Fibroblast of villous mesenchyme (primary cell): Measurements from ENCODE around the gene BAZ1B. TPM values are rescaled to one million over a fixed set of nuclear protein-coding genes. Genes with fewer than 3 reads are reported as not detected.

Experiments
- DNase-seq: peaks from one replicate; pipeline ENCODE4 v3.0.0-alpha.2; 2010; ENCODE audit warnings: low read depth
- H3K4me3 ChIP-seq: 2 replicates; pipeline ENCODE4 v1.5.1; 2011; ENCODE audit warnings: low read depth, mild to moderate bottlenecking, low read length
- CTCF ChIP-seq: IDR thresholded peaks from 2 replicates; pipeline ENCODE4 v1.5.1; 2012; ENCODE audit warnings: low read depth, mild to moderate bottlenecking, low read length; ENCODE audit not compliant: insufficient read depth
- total RNA-seq: library from RNA; depleted of rRNA; stranded (reverse); fragments of >200 nt; gene quantifications from 2 replicates; pipeline ENCODE4 v1.2.3, GENCODE V29; 2012

BAZ1B gene
- total RNA-seq, 1 donor = 64.3 TPM

- peak overlapping the region; percentile 47 for H3K4me3 ChIP-seq
- no peak for TF ChIP-seq CTCF
- DNase-seq = peak; percentile 42
These were observed 43.7 kb upstream of the BAZ1B start for GRCh38 chr7:73565675-73566340.

- DNase-seq = peak; percentile 73
- TF ChIP-seq CTCF = no peak
- no peak overlapping the region for H3K4me3 ChIP-seq
These were observed 38.2 kb upstream of the BAZ1B start for GRCh38 chr7:73560109-73560835.

GRCh38 chr7:73557397-73558257 is 35.5 kb upstream of the BAZ1B start, which contains the start of gene BCL7B:
TSS of gene BCL7B (minus strand) at chr7:73557690. CDS start at chr7:73557578, 112 bp downstream.
- DNase-seq = peak; percentile 57

GRCh38 chr7:73557108-73557396 is 35.0 kb upstream of the BAZ1B start:
- peak overlapping the region; percentile 81 for H3K4me3 ChIP-seq
- DNase-seq = peak; percentile 93
- TF ChIP-seq CTCF = no peak

More at GRCh38 chr7:73557397-73558257, 35.5 kb upstream of the BAZ1B start, which contains the start of gene BCL7B:
- peak within 1 kb of the TSS; percentile 81 for H3K4me3 ChIP-seq
- no peak for TF ChIP-seq CTCF

- peak overlapping the region; percentile 81 for H3K4me3 ChIP-seq
- no peak for DNase-seq
- TF ChIP-seq CTCF = no peak
These were observed 34.4 kb upstream of the BAZ1B start for GRCh38 chr7:73556208-73557107.
